Ectodermal cell (in vitro differentiated cells): ENCODE measurements around the gene TSPAN32.

Experiments used
- H3K27ac ChIP-seq: 2 replicates; pipeline ENCODE4 v1.7.0; 2013; ENCODE audit warnings: mild to moderate bottlenecking, low read depth, low read length; ENCODE audit not compliant: insufficient read depth, poor library complexity, severe bottlenecking
- H3K27me3 ChIP-seq: 2 replicates; pipeline ENCODE4 v1.7.0; 2013; ENCODE audit warnings: mild to moderate bottlenecking, low read length; ENCODE audit not compliant: insufficient read depth, control insufficient read depth, poor library complexity, severe bottlenecking
- H3K36me3 ChIP-seq: one replicate; pipeline ENCODE4 v1.7.0; 2013; ENCODE audit warnings: low read length; ENCODE audit not compliant: control insufficient read depth, insufficient read depth
- H3K4me1 ChIP-seq: one replicate; pipeline ENCODE4 v1.7.0; 2013; ENCODE audit warnings: low read length; ENCODE audit not compliant: control insufficient read depth, insufficient read depth
- H3K4me3 ChIP-seq: 2 replicates; pipeline ENCODE4 v1.7.0; 2013; ENCODE audit warnings: low read depth, low read length, control low read depth; ENCODE audit not compliant: insufficient read depth
- H3K9me3 ChIP-seq: 2 replicates; pipeline ENCODE4 v1.7.0; 2013; ENCODE audit warnings: mild to moderate bottlenecking, low read length, moderate library complexity; ENCODE audit not compliant: control insufficient read depth
- WGBS, 2 experiments: methylation state at CpG; one replicate each; pipeline ENCODE4 v1.1.7; 2013; ENCODE audit warnings: missing lambda C conversion rate in 2 of 2; 5-methylcytosine and 5-hydroxymethylcytosine counted together

Gene TSPAN32

DNA sequence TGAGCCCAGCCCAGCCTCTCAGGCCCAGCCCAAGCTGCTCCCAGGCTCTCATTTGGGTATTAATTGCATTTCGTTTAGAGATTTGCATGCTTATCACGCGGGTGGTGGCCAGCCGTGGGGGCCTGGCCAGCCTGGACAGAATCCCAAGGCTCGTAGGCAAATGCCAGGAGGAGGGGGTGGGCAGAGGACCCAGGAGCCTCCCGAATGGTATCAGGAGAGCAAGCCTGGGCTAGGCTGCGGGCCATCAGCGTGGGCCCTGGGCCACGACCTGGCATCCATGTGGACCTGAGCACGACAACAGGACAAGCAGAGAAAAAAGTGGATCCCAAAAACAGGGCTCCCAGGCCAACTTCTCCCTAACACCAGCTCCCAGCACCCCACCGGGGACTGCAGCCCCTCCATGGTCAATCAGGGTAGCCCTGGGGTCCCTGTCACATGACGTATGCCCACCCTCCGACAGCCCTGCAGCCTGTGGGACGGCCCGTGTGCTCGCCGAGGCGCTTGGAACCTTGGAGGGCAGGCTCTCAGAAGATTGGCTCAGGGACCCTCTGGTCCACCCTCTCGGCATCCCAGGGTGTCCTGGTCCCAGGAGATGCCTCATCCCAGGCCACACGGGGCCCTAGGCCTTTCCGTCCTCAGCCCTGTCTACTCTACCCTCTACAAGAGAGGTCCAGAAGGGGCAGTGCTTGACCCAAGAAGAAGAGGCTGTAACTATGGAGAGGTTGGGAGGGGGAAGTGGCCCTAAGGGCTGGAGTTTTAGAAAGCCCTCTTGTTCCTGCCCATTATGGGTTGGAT lies 40.2 kb upstream of the TSPAN32 start:
- peaks cover 8% of the 10 kb centered on the region for H3K4me1 ChIP-seq
- WGBS, 2 experiments, result 90% methylated on average over 21 of the region's 21 CpGs
- no peaks in the 10 kb centered on the region for H3K36me3 ChIP-seq

DNA sequence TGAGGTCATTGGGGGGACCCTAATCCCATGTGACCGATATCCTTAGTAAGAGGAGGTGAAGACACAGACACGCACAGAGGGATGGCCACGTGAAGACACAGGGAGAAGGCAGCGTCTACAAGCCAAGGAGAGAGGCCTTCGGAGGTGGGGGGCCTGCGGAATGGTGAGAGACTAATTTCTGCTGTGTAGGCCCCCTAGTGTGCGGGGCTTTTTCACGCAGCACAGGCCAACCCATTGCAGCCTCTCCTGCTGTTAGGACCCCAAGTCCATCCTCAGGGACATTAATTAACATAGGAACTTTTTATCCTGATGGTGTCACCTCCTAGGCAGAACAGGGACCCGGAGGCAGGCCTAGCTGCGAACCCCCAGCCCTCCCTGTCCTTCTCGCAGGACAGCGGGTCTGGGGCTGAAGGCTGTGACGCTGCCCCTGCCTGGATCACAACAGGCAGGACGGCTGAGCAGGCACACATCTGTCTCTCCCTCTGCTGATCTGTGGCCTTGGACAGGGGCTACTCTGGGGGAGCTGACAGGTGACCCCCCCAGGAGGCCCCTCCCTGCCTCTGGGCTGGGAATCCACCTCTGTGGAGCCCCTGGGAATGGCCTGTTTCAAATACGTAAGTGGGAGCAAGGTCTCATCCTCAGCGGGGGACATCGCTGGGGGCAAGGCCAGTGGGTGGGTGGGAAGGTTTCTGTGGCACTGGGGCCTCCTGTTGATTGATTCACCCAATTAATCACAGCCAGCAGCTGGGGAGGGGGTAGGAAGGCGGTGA lies 39.3 kb upstream of the TSPAN32 start:
- Histone ChIP-seq H3K9me3 (no peaks in the 10 kb centered on the region), H3K4me3 (no peak overlapping the region), H3K27me3 (peaks cover 25% of the 10 kb centered on the region), H3K27ac (no peak overlapping the region), H3K4me1 (peaks cover 8% of the 10 kb centered on the region), H3K36me3 (no peaks in the 10 kb centered on the region)
- WGBS, 2 experiments, result 78 to 80% methylated on average over 18 of the region's 18 CpGs

More for the DNA sequence above, 40.2 kb upstream of the TSPAN32 start:
- Histone ChIP-seq H3K9me3 (no peaks in the 10 kb centered on the region), H3K27me3 (peaks cover 16% of the 10 kb centered on the region), H3K27ac (no peak overlapping the region), H3K4me3 (no peak overlapping the region)

GRCh38 chr11:2263071-2263565 lies 38.7 kb upstream of the TSPAN32 start:
- Histone ChIP-seq H3K36me3 (no peaks in the 10 kb centered on the region), H3K27me3 (peaks cover 31% of the 10 kb centered on the region)
- 85 to 93% methylated on average over 10 of the region's 10 CpGs for WGBS, 2 experiments

GRCh38 chr11:2263724-2264360 lies 38.0 kb upstream of the TSPAN32 start:
- Histone ChIP-seq H3K36me3 (no peaks in the 10 kb centered on the region), H3K9me3 (no peaks in the 10 kb centered on the region), H3K27me3 (peaks cover 38% of the 10 kb centered on the region), H3K4me3 (no peak overlapping the region), H3K27ac (no peak overlapping the region), H3K4me1 (peaks cover 8% of the 10 kb centered on the region)
- WGBS, 2 experiments, result 93 to 97% methylated on average over 13 of the region's 13 CpGs

More at GRCh38 chr11:2263071-2263565, 38.7 kb upstream of the TSPAN32 start:
- Histone ChIP-seq H3K4me3 (no peak overlapping the region), H3K4me1 (peaks cover 8% of the 10 kb centered on the region), H3K9me3 (no peaks in the 10 kb centered on the region), H3K27ac (no peak overlapping the region)

GRCh38 chr11:2264366-2265053 lies 37.3 kb upstream of the TSPAN32 start:
- H3K27me3 ChIP-seq, result peaks cover 45% of the 10 kb centered on the region
- WGBS, 2 experiments, result 93 to 94% methylated on average over 22 of the region's 22 CpGs

GRCh38 chr11:2265396-2265795 lies 36.4 kb upstream of the TSPAN32 start:
- peaks cover 8% of the 10 kb centered on the region for H3K4me1 ChIP-seq
- H3K27me3 ChIP-seq, result peaks cover 54% of the 10 kb centered on the region

More at GRCh38 chr11:2264366-2265053, 37.3 kb upstream of the TSPAN32 start:
- Histone ChIP-seq H3K4me3 (no peak overlapping the region), H3K36me3 (no peaks in the 10 kb centered on the region), H3K4me1 (peaks cover 8% of the 10 kb centered on the region), H3K27ac (no peak overlapping the region), H3K9me3 (no peaks in the 10 kb centered on the region)

GRCh38 chr11:2265854-2266585 lies 35.8 kb upstream of the TSPAN32 start:
- H3K27me3 ChIP-seq, result peaks cover 60% of the 10 kb centered on the region
- WGBS, 2 experiments, result 92 to 93% methylated on average over 24 of the region's 24 CpGs
- H3K36me3 ChIP-seq, result no peaks in the 10 kb centered on the region

More at GRCh38 chr11:2265396-2265795, 36.4 kb upstream of the TSPAN32 start:
- Histone ChIP-seq H3K27ac (no peak overlapping the region), H3K9me3 (no peaks in the 10 kb centered on the region), H3K36me3 (no peaks in the 10 kb centered on the region), H3K4me3 (no peak overlapping the region)
- 87 to 88% methylated on average over 2 of the region's 2 CpGs for WGBS, 2 experiments

DNA sequence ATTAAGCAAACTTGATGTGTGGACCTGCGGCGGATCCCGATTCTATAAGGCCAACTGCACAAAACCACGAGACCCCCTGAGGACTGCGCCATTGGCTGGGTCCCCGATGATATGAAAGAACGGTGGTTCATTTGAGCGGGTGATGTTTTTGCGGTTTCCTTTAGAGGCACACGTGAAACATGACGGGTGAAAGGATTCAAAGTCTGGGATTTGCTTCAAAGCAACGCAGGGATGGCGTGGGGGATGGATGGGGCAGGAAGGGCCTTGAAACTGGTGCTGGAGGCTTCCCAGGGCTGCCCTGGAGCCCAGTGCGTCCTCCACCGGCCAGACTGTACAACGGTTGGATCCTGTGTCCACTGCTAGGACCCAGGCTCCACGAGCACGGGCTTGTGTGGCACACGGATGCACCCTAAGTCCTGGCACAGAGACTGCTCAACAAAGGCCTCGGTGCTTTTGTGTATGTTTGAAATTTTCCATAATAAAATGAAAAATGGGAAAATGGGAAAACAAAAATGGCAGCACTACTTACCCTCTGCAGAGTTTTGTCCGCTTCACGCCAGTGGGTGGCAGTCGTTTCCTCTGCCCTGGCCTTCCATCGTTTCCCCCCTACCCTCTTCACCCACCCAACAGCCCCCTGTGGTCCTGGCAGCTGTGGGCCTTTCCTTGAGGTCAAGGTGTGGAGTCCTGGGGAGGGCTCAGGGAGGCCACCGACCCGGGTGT lies 35.1 kb upstream of the TSPAN32 start:
- Histone ChIP-seq H3K27me3 (peaks cover 67% of the 10 kb centered on the region), H3K36me3 (no peaks in the 10 kb centered on the region), H3K4me3 (no peak overlapping the region), H3K27ac (no peak overlapping the region), H3K9me3 (no peaks in the 10 kb centered on the region), H3K4me1 (peaks cover 8% of the 10 kb centered on the region)
- WGBS, 2 experiments, result 94% methylated on average over 26 of the region's 26 CpGs

More at GRCh38 chr11:2265854-2266585, 35.8 kb upstream of the TSPAN32 start:
- Histone ChIP-seq H3K4me3 (no peak overlapping the region), H3K27ac (no peak overlapping the region), H3K4me1 (peaks cover 8% of the 10 kb centered on the region), H3K9me3 (no peaks in the 10 kb centered on the region)
